Measurements from ENCODE around the gene AP1G1. TPM values are rescaled to one million over a fixed set of nuclear protein-coding genes. Genes with fewer than 3 reads are reported as not detected.
A peak's percentile ranks its signal among the peaks of the same experiment; 100 is the strongest.
"Not testable (repeated sequence)": the region's sequence is repeated elsewhere in the genome, so short reads cannot be mapped to it uniquely, and the experiment has no call there.

AP1G1 gene
- total RNA-seq, 1 donor from 2014 or later: 98.1 TPM

DNA sequence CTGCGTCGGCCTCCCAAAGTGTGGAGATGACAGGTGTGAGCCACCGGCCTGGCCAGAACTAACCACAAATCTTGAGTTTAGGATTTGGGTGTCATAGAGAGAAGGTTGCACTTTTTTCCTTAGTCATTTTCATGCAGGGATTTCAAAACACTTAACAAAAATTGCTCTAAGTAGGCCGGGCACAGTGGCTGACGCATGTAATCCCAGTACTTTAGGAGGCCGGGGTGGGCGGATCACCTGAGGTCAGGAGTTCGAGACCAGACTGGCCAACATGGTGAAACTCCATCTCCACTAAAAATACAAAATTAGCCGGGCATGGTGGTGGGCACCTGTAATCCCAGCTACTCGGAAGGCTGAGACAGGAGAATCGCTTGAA lies 1.5 kb upstream of the AP1G1 start:
- DNase-seq (ENCODE audit: low spot score): not testable (repeated sequence)

- peak; percentile 11 for DNase-seq (ENCODE audit: low spot score)
Observed at GRCh38 chr16:71807905-71808592, 585 bp downstream of the AP1G1 start.

- DNase-seq (ENCODE audit: low spot score): no peak
Observed at GRCh38 chr16:71803305-71803690, 5.3 kb downstream of the AP1G1 start.

GRCh38 chr16:71796501-71797097 lies 12.0 kb downstream of the AP1G1 start:
- DNase-seq (ENCODE audit: low spot score): no peak

DNA sequence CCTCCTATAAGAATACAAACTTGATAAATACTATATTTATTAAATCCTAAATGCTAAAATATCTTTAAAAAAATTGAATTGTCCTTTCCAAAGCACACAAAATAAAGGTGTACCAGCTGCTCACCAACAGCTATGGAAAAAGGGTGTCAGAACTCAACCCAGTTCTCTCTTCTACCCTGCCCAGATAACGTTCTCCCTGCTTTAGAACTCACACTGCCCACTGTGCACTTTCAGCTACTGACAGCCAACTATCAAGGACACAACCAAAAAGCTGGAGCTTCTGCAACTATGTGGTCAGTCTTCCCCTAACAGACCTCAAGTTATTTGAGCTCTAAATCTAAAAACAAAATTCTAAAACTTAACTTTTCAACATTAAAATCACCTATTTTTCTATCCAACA lies 13.7 kb downstream of the AP1G1 start:
- no peak for DNase-seq (ENCODE audit: low spot score)

DNA sequence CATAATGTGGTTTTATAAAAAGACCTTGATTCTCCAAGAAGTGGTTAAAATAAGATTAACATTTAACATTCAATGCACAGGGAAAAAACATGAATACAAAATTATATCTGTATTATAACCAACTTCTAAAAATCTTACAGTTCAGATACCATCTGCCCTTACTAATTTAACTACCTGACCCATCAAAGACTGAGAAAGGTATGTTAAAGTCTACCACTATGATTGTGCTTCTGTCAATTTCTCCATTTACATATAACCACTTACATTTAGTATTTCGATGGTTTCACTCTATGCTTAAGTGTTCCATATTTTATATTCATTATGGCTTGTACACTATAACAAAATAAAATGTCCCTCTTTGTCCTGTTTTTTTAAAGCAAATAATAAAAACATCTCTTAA lies 14.6 kb downstream of the AP1G1 start:
- DNase-seq (ENCODE audit: low spot score): no peak

DNA sequence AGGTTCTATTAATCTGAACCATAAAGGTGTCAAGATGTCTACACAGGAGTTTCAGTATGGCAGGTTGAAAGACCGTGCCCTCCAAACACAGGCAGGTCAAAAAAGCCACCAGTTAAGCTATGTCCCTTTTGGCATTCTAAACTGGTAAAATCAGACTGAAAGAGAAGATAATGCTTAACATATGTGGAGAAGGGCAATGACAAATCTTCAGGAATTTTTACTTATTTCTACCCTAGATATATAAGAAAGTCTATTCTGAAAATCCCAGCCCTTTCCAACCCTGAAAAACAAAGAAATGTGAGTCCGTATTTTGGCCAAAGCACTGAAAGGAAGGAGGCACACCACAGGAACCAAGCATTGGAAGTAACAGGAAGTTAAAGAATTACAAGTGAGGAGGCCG lies 16.5 kb downstream of the AP1G1 start:
- DNase-seq (ENCODE audit: low spot score): no peak

GRCh38 chr16:71790329-71790728 lies 18.3 kb downstream of the AP1G1 start:
- not testable (repeated sequence) for DNase-seq (ENCODE audit: low spot score)

DNA sequence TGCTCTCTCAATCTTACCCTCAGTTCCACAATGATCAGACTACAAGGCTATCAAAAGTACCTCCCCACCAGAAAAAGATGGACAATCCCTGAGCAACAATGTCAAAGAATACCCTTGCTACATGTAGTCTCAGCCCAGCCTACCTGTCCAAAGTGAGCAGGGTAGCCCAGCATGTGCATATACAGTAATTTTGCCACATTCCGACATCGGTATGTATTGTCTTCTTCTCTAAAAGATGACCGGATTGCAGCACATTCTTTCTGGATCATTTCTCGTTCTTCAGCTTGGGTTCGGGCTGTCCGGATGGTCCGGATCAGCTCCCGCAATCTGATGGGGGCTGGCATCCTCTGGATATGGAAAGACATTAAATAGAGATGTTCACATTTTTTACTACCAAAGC lies 19.5 kb downstream of the AP1G1 start:
- DNase-seq (ENCODE audit: low spot score): no peak

DNA sequence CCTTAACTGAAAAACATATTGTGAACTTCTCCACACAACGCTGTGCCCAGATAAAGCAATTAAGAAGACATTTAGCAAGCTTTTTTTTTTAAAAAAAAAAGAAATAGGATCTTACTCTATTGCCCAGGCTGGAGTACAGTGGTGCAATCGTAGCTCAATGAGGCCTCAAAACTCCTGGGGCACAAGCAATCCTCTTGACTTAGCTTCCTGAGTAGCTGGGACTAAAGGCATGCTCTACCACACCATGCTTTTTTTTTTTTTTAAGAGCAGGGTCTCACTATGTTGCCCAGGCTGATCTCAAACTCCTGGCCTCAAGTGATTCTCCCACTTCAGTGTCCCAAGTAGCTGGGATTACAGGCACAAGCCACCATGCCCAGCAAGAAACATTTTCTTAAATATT lies 20.1 kb downstream of the AP1G1 start:
- DNase-seq (ENCODE audit: low spot score): no peak

- DNase-seq (ENCODE audit: low spot score): not testable (repeated sequence)
Observed at GRCh38 chr16:71785143-71785542, 23.5 kb downstream of the AP1G1 start.

- DNase-seq (ENCODE audit: low spot score): no peak
Observed at GRCh38 chr16:71784093-71784492, 24.5 kb downstream of the AP1G1 start.

DNA sequence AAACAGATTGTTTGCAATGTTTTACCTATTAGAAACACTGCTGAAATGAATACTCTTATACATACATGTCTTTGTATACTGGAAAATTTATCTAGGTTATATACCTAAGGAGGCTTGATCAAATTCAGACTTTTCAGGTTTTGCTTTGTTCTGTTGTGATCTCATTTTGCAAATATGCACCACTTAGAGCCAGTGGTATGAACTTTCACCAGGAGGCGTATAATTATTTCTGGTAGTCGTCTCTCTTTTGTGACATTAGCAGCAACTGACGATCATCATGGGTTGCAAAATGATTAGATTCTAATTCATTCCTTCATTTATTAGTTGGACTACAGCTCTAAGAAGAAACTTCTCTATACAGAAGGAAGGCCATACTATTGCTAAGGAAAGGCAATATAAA lies 26.9 kb downstream of the AP1G1 start:
- DNase-seq (ENCODE audit: low spot score): no peak

- DNase-seq (ENCODE audit: low spot score): no peak
Observed at GRCh38 chr16:71780521-71781089, 28.0 kb downstream of the AP1G1 start.

DNA sequence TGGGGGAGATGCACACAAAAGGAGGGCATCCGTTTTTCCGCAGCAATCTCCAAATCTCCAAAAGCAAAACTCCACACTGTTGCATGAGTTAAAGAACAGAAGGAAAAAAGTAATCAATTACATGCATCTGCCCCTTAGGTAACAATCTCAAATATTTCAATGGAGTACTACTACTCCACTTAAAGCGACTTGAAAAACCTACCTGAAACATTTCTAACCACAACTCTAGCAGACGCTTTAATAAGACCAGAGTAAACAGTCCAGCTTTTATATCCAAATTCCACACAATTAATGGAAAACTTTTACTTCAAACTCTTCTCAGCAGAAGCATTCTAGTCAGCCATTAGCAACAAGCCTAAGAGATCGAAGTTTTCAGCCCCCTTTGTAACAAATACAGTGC lies 29.9 kb downstream of the AP1G1 start:
- no peak for DNase-seq (ENCODE audit: low spot score)

- DNase-seq (ENCODE audit: low spot score): no peak
Observed at GRCh38 chr16:71777329-71777728, 31.3 kb downstream of the AP1G1 start.

- DNase-seq (ENCODE audit: low spot score): no peak
Observed at GRCh38 chr16:71775949-71776348, 32.7 kb downstream of the AP1G1 start.

DNA sequence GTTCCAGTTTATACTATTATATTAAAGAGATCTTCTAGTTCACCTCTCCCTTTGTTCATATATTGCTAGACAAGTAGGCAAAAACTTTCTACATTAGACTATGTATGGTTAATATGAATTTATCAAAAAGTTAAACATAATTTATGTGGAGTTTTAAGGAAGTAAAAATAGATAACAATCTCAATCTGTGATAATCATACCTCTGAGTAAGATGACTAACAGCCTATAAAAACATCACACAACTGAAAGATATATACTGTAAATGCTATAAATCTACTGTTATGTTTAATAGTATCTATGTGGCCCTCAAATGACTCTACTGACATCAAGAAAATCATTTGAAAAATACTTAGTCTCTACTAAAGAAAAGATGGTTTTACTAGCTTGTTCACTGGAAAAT lies 37.1 kb downstream of the AP1G1 start:
- DNase-seq (ENCODE audit: low spot score): no peak

- DNase-seq (ENCODE audit: low spot score): no peak
Observed at GRCh38 chr16:71769222-71769621, 39.4 kb downstream of the AP1G1 start.

- no peak for DNase-seq (ENCODE audit: low spot score)
Observed at GRCh38 chr16:71767060-71767900, 41.4 kb downstream of the AP1G1 start.

DNA sequence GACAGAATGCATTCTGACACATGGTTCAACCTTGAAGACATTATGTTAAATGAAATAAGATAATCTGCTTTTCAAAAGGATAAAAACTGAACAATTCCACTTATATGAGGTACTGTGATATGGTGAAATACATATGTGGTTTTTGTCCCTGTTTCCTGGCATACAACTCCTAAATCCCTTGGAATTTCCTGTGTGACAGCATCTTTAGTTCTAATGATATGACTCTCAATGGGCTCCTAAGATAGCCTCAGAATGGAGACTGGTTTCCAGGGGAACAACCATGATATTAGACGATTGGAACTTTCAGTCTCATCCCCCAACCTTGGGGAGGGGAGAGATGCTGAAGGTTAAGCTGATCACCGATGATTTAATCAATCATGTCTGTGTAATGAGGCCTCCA lies 46.4 kb downstream of the AP1G1 start:
- DNase-seq (ENCODE audit: low spot score): no peak

DNA sequence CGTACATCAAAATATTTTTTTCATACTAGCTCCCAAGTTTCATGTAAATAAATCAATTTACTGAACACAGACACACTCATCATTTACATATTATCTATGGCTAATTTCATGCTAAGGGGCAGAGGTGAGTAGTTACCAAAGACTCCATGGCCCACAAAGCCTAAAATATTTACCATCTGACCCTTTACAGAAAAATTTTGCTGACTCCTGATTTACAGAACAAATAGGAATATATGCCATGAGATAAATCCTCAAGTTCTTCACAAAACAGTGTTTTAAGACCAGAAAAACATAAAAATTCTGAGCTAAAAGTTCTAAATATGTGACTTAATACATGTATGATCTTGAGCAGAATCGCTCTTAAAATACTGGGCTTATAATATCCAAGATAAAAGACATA lies 47.5 kb downstream of the AP1G1 start:
- no peak for DNase-seq (ENCODE audit: low spot score)

DNA sequence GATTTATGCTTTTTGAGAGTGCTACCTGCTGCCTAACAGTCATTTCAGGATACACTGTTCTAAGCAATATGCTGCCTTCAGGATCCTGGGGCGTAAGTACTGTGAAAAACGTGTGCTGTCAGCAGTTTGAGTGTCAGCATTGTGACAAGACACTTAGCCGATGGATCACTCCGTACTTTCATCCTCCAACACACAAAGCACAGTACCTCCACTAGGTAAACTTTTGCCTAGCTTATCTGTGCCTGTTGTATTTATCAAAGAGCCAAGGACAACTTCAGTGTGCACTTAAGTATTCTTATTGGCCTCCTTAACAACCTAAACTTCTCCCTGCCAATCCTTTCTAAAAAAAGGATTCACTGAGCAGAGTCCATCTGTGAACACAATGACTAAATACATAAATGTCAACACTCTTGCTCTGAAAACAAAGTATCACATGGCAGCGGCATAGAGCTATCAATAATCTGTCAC lies 50.3 kb downstream of the AP1G1 start:
- DNase-seq (ENCODE audit: low spot score): no peak
